IPS DF 4.7 (cell line): ENCODE measurements around the gene SOX8.

Experiments
- DNase-seq: peaks from one replicate; pipeline ENCODE4 v3.0.0-alpha.2; 2013; ENCODE audit warnings: low spot score; ENCODE audit errors: extremely low read depth

Gene SOX8

GRCh38 chr16:1006781-1007180, 25.2 kb downstream of the SOX8 start:
- no peak for DNase-seq

- DNase-seq: no peak
Observed at GRCh38 chr16:1007284-1007850, 25.8 kb downstream of the SOX8 start.

- DNase-seq: no peak
Observed at GRCh38 chr16:1008085-1008484, 26.5 kb downstream of the SOX8 start.

GRCh38 chr16:1009358-1010150, 28.0 kb downstream of the SOX8 start:
- no peak for DNase-seq

- no peak for DNase-seq
Observed at GRCh38 chr16:1010251-1010650, 28.7 kb downstream of the SOX8 start.

- no peak for DNase-seq
Observed at GRCh38 chr16:1010815-1011214, 29.2 kb downstream of the SOX8 start.

GRCh38 chr16:1011316-1012082, 29.9 kb downstream of the SOX8 start:
- DNase-seq: no peak

GRCh38 chr16:1012135-1012534, 30.6 kb downstream of the SOX8 start:
- no peak for DNase-seq

- no peak for DNase-seq
Observed at GRCh38 chr16:1012722-1013592, 31.4 kb downstream of the SOX8 start.

- no peak for DNase-seq
Observed at GRCh38 chr16:1013593-1013900, 32.0 kb downstream of the SOX8 start.

GRCh38 chr16:1014221-1014620, 32.7 kb downstream of the SOX8 start:
- DNase-seq: no peak

GRCh38 chr16:1014771-1015495, 33.4 kb downstream of the SOX8 start:
- DNase-seq: no peak

- no peak for DNase-seq
Observed at GRCh38 chr16:1018447-1019198, 37.1 kb downstream of the SOX8 start.

GRCh38 chr16:1019231-1020090, 37.9 kb downstream of the SOX8 start:
- DNase-seq: no peak

GRCh38 chr16:1020091-1020399, 38.5 kb downstream of the SOX8 start:
- no peak for DNase-seq

GRCh38 chr16:1020591-1020990, 39.0 kb downstream of the SOX8 start:
- no peak for DNase-seq

- DNase-seq: no peak
Observed at GRCh38 chr16:1021553-1022160, 40.1 kb downstream of the SOX8 start.

- no peak for DNase-seq
Observed at GRCh38 chr16:1022466-1022865, 40.9 kb downstream of the SOX8 start.

- no peak for DNase-seq
Observed at GRCh38 chr16:1024138-1024537, 42.6 kb downstream of the SOX8 start.
